K562 (cell line): Measurements from ENCODE around the gene FXN. TPM values are rescaled to one million over a fixed set of nuclear protein-coding genes. Genes with fewer than 3 reads are reported as not detected.

ENCODE experiments used
- ATAC-seq: fragments of 200-7000 bp; cut with Tn5 transposase; 3 replicates; pipeline ENCODE4 v1.9.1; 2020; ENCODE audit warnings: moderate library complexity
- BruUV-seq: library from RNA; stranded (reverse); fragments of 400-500 nt; replicated peaks from 2 replicates; lab custom pipeline; 2021; lab: Mats Ljungman, UMichigan
- CTCF ChIA-PET: fragments of 300-600 bp; formaldehyde crosslinking; extraction: SDS; loops from one replicate; lab custom pipeline; 2021; ENCODE audit warnings: low intra/inter-chr PET ratio; lab: Yijun Ruan, JAX
- POLR2A ChIA-PET: fragments of 300-600, 350-650 bp; sonication (Branson Sonifier 250); formaldehyde crosslinking; extraction: SDS; loops from one replicate; lab custom pipeline; 2021; ENCODE audit warnings: antibody characterized with exemption, inconsistent platforms; lab: Yijun Ruan, JAX
- DNase-seq, 4 experiments: peaks; one replicate each; pipeline versions ENCODE4 v3.0.0 to v3.0.0-alpha.2; 2011 to 2018; ENCODE audit warnings: low spot score in 3 of 4, mixed read lengths in 3 of 4; ENCODE audit errors: extremely low read depth in 1 of 4
- FAIRE-seq: peaks from 2 replicates; lab custom pipeline; 2011; peaks lifted over from hg19 to GRCh38; lab: Jason Lieb, UNC
- H2AFZ ChIP-seq: 2 replicates; pipeline ENCODE4 v1.6.0; 2011; ENCODE audit warnings: low read depth, low read length, control low read depth, inconsistent platforms
- H3K27ac ChIP-seq: fragments of 200-600 bp; 3 replicates; pipeline ENCODE4 v1.8.0; 2011; ENCODE audit warnings: low read depth, mild to moderate bottlenecking, control low read depth, inconsistent platforms, low read length, moderate library complexity, mixed read lengths; ENCODE audit errors: extremely low read depth
- H3K27me3 ChIP-seq, 2 experiments: fragments of 300-600 bp in 1 of 2; 2 replicates in 1 of 2; 3 replicates in 1 of 2; pipeline versions ENCODE4 v1.6.0 to v1.8.0; 2011; ENCODE audit warnings: inconsistent platforms in 2 of 2, low read length in 2 of 2, mild to moderate bottlenecking in 1 of 2, mixed read lengths in 1 of 2, moderate library complexity in 1 of 2; ENCODE audit not compliant: control insufficient read depth in 2 of 2, insufficient read depth in 2 of 2
- H3K36me3 ChIP-seq: fragments of 300-600 bp; 3 replicates; pipeline ENCODE4 v1.8.0; 2011; ENCODE audit warnings: mild to moderate bottlenecking, low read length, inconsistent platforms; ENCODE audit not compliant: control insufficient read depth, insufficient read depth
- H3K4me1 ChIP-seq, 2 experiments: fragments of 200-600 bp in 1 of 2; replicated peaks in 1 of 2; 2 replicates in 1 of 2; 3 replicates in 1 of 2; pipeline versions ENCODE4 v1.5.1 to v1.8.0; 2011; ENCODE audit warnings: inconsistent platforms in 2 of 2, low read length in 2 of 2, mild to moderate bottlenecking in 1 of 2, mixed read lengths in 1 of 2, moderate library complexity in 1 of 2; ENCODE audit not compliant: control insufficient read depth in 2 of 2, insufficient read depth in 2 of 2
- H3K4me2 ChIP-seq: 2 replicates; pipeline ENCODE4 v1.6.1; 2011; ENCODE audit warnings: low read length, control low read depth, inconsistent platforms, mixed read lengths; ENCODE audit not compliant: insufficient read depth
- H3K4me3 ChIP-seq: fragments of 200-600 bp; sonication (generic), shearing (Covaris generic); 2 replicates; pipeline ENCODE4 v1.5.1; 2016; ENCODE audit warnings: control low read depth, inconsistent platforms
- H3K79me2 ChIP-seq: fragments of 200-600 bp; 3 replicates; pipeline ENCODE4 v1.8.0; 2011; ENCODE audit warnings: low read length, inconsistent platforms; ENCODE audit not compliant: control insufficient read depth, insufficient read depth
- H3K9ac ChIP-seq, 2 experiments: 2 replicates each; pipeline versions ENCODE4 v1.6.0 to v1.6.1; 2011; ENCODE audit warnings: low read depth in 2 of 2, low read length in 2 of 2, control low read depth in 1 of 2, inconsistent platforms in 1 of 2, mild to moderate bottlenecking in 1 of 2, mixed read lengths in 1 of 2; ENCODE audit not compliant: insufficient read depth in 1 of 2
- H3K9me1 ChIP-seq: one replicate; pipeline ENCODE4 v1.6.0; 2011; ENCODE audit warnings: inconsistent platforms, mild to moderate bottlenecking, low read length, moderate library complexity; ENCODE audit not compliant: control insufficient read depth, insufficient read depth
- H3K9me3 ChIP-seq: replicated peaks from 2 replicates; pipeline ENCODE4 v1.5.1; 2011; ENCODE audit warnings: low read depth, low read length, inconsistent platforms; ENCODE audit not compliant: control insufficient read depth, insufficient read depth
- H4K20me1 ChIP-seq: replicated peaks from 2 replicates; pipeline ENCODE4 v1.6.1; 2011; ENCODE audit warnings: low read length, inconsistent platforms, mixed read lengths; ENCODE audit not compliant: control insufficient read depth, insufficient read depth
- CREB3L1 ChIP-seq: fragments of 450-650 bp; IDR thresholded peaks from 2 replicates; pipeline ENCODE4 v1.6.1; 2014; ENCODE audit warnings: low read depth, mild to moderate bottlenecking, moderate library complexity, borderline replicate concordance
- CSDE1 ChIP-seq, 2 experiments: fragments of 450-650 bp; IDR thresholded peaks; 2 replicates each; pipeline ENCODE4 v1.6.1; 2016; ENCODE audit warnings: mild to moderate bottlenecking in 1 of 2
- ETV5 ChIP-seq: sonication (generic); formaldehyde crosslinking; IDR thresholded peaks from 2 replicates; pipeline ENCODE4 v1.4.0; 2020; ENCODE audit warnings: low read depth, mild to moderate bottlenecking, missing genetic modification reagents
- HDAC8 ChIP-seq: fragments of 450-650 bp; IDR thresholded peaks from 2 replicates; pipeline ENCODE4 v1.6.1; 2016; ENCODE audit warnings: mild to moderate bottlenecking, missing genetic modification characterization, moderate library complexity, missing compliant biosample characterization
- JUN ChIP-seq, 2 experiments: sonication (generic) in 1 of 2; formaldehyde crosslinking in 1 of 2; IDR thresholded peaks; 2 replicates each; pipeline versions ENCODE4 v1.6.1 to v1.8.0; 2012 to 2022; ENCODE audit warnings: borderline replicate concordance in 2 of 2, mild to moderate bottlenecking in 2 of 2, improper control_type of control experiment in 1 of 2, low read depth in 1 of 2, low read length in 1 of 2, missing genetic modification reagents in 1 of 2
- PHF21A ChIP-seq: fragments of 450-650 bp; IDR thresholded peaks from 2 replicates; pipeline ENCODE4 v1.6.1; 2017; ENCODE audit warnings: low read depth, borderline replicate concordance
- SRSF1 ChIP-seq: fragments of 200-400 bp; formaldehyde crosslinking; IDR thresholded peaks from 2 replicates; pipeline ENCODE4 v1.6.1; 2017; ENCODE audit warnings: mild to moderate bottlenecking, low read depth, low read length, moderate library complexity
- ZNF165 ChIP-seq: fragments of 250-450 bp; sonication (Bioruptor Pico); IDR thresholded peaks from 2 replicates; pipeline ENCODE4 v1.4.0; 2020; ENCODE audit warnings: borderline replicate concordance
- ZNF324 ChIP-seq: fragments of 250-450 bp; sonication (Bioruptor Pico); IDR thresholded peaks from 2 replicates; pipeline ENCODE4 v1.4.0; 2020; ENCODE audit warnings: mild to moderate bottlenecking
- ZNF551 ChIP-seq: fragments of 250-450 bp; sonication (Bioruptor Pico); IDR thresholded peaks from 2 replicates; pipeline ENCODE4 v1.5.0; 2021; ENCODE audit warnings: mild to moderate bottlenecking, moderate library complexity
- WGBS: fragments of 100-300 bp; shearing (Covaris generic); methylation state at CpG from one replicate; pipeline ENCODE4 v1.1.6; 2016; ENCODE audit warnings: low coverage, mixed read lengths; ENCODE audit not compliant: insufficient coverage; ENCODE audit errors: missing lambda C conversion rate; 5-methylcytosine and 5-hydroxymethylcytosine counted together
- in situ Hi-C: fragments of 300-500 bp; cut with MboI; formaldehyde crosslinking; loops from 4 replicates; pipeline ENCODE4 v1.15.0; 2018; ENCODE audit warnings: inconsistent platforms, mixed read lengths
- intact Hi-C: fragments of 100-400 bp; cut with micrococcal nuclease; formaldehyde crosslinking; loops from 2 replicates; pipeline ENCODE4 v1.14.2; 2022
- polyA plus RNA-seq, 8 experiments: library from polyadenylated mRNA; depleted of rRNA in 4 of 8; stranded (reverse) in 5 of 8; unstranded in 3 of 8; fragments of >200 nt; fragmentation: Nextera tagmentation in 2 of 8; fragmentation: Illumina TruSeq in 1 of 8; extraction: Ambion mirVana in 2 of 8; extraction: Trizol in 1 of 8; gene quantifications; 2 replicates each; pipeline versions ENCODE4 v1.2.1 to v1.2.3, GENCODE V29; 2011 to 2014; ENCODE audit warnings: inconsistent platforms in 1 of 8, missing spikeins in 1 of 8
- total RNA-seq, 7 experiments: library from RNA; depleted of rRNA in 6 of 7; stranded (reverse); fragments of >200 nt in 6 of 7; fragmentation: Illumina TruSeq in 2 of 7; extraction: Trizol in 2 of 7; gene quantifications; 2 replicates each; pipeline versions ENCODE4 v1.2.1 to v1.2.3, GENCODE V29; 2011 to 2021; ENCODE audit warnings: low replicate concordance in 1 of 7
- TF ChIP-seq, protein P1 (sequence below): sonication (generic); formaldehyde crosslinking; IDR thresholded peaks from 2 replicates; pipeline ENCODE4 v1.5.0; 2020; ENCODE audit warnings: missing genetic modification reagents

Gene FXN
- total and polyA plus RNA-seq, 9 of the 15 experiments (the other 6 are each of a cell fraction or from before 2014, with no cell fraction given) = 7.6 to 51.5 (median 30.3) TPM

- POLR2A ChIA-PET = no interaction called here
- no peak overlapping the region for H2AFZ ChIP-seq
- no peak for ATAC-seq
- no peaks in the 10 kb centered on the region for H3K9me1 ChIP-seq
- in situ Hi-C loops (no loop called here), intact Hi-C loops (no loop called here)
- H3K4me1 ChIP-seq = no peaks in the 10 kb centered on the region
- H4K20me1 ChIP-seq = no peaks in the 10 kb centered on the region
- H3K27me3 ChIP-seq = no peaks in the 10 kb centered on the region
- TF ChIP-seq ETV5 (CRISPR knock-in tag) = no peak
- no peak for TF ChIP-seq JUN (IDR thresholded peaks at IDR 0.05; ENCODE audit: borderline replicate concordance, low read depth, low read length)
- TF ChIP-seq JUN (CRISPR knock-in tag; IDR thresholded peaks at IDR 0.05; ENCODE audit: borderline replicate concordance) = no peak
- no peak for TF ChIP-seq PHF21A
- no peak for TF ChIP-seq ZNF551
- no peak for TF ChIP-seq HDAC8 (tag)
- TF ChIP-seq, protein P1, sequence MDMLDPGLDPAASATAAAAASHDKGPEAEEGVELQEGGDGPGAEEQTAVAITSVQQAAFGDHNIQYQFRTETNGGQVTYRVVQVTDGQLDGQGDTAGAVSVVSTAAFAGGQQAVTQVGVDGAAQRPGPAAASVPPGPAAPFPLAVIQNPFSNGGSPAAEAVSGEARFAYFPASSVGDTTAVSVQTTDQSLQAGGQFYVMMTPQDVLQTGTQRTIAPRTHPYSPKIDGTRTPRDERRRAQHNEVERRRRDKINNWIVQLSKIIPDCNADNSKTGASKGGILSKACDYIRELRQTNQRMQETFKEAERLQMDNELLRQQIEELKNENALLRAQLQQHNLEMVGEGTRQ (CRISPR knock-in tag) = no peak
- no peak for TF ChIP-seq CREB3L1
- no peak for TF ChIP-seq SRSF1
- no peak for TF ChIP-seq ZNF324 (CRISPR knock-in tag)
- no peak for TF ChIP-seq CSDE1 (IDR thresholded peaks at IDR 0.05)
- no peak for TF ChIP-seq ZNF165
- no peak overlapping the region for H3K4me2 ChIP-seq
- no peak overlapping the region for H3K9ac ChIP-seq
- H3K4me3 ChIP-seq = no peak overlapping the region
- no peak for FAIRE-seq
- no TSS peak for BruUV-seq
- no peaks in the 10 kb centered on the region for H3K36me3 ChIP-seq
- DNase-seq = no peak
- CTCF ChIA-PET = no interaction called here
- no peaks in the 10 kb centered on the region for H3K79me2 ChIP-seq
- H3K27ac ChIP-seq = no peak overlapping the region
- 46% methylated on average over 4 of the region's 4 CpGs for WGBS
- H3K9me3 ChIP-seq = no peaks in the 10 kb centered on the region
These were observed 61.5 kb downstream of the FXN start for GRCh38 chr9:69097064-69097463.
